Amniotic epithelial cell (primary cell): Measurements from ENCODE around the gene PLA2G2E.

Experiments
- DNase-seq: peaks from one replicate; pipeline ENCODE4 v3.0.0-alpha.2; 2010; ENCODE audit warnings: low read depth

Gene PLA2G2E

GRCh38 chr1:19923137-19923952, at the start of gene PLA2G2E:
Gene PLA2G2E (minus strand): TSS chr1:19923617. CDS start chr1:19923559, 58 bp downstream.
- no peak for DNase-seq

- DNase-seq, result no peak
Measured at GRCh38 chr1:19971664-19972063, 48.2 kb upstream of the PLA2G2E start.

- no peak for DNase-seq
Measured at GRCh38 chr1:19969898-19970660, 46.7 kb upstream of the PLA2G2E start.

- DNase-seq, result no peak
Measured at GRCh38 chr1:19967808-19968207, 44.4 kb upstream of the PLA2G2E start.

DNA sequence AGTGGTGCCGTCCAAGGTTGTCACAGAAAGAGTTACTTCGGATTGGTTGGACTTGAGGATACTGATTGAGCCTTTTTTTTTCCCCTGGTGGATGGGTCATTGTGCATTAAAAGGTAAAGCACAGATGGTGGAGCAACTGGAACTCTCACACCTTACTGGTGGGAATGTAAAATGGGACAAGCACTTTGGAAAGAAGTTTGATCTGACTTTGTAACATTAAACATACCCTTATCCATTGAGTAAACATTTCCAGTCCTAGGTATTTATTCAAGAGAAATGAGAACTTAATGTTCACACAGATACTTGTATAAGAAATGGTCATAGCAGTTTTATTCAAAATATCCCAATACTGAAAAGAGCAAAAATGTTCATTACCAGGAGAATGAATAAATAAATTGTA, 41.1 kb upstream of the PLA2G2E start:
- no peak for DNase-seq

- no peak for DNase-seq
Measured at GRCh38 chr1:19963636-19964035, 40.2 kb upstream of the PLA2G2E start.

GRCh38 chr1:19960591-19960990, 37.2 kb upstream of the PLA2G2E start:
- no peak for DNase-seq

GRCh38 chr1:19957779-19958178, 34.4 kb upstream of the PLA2G2E start:
- no peak for DNase-seq

DNA sequence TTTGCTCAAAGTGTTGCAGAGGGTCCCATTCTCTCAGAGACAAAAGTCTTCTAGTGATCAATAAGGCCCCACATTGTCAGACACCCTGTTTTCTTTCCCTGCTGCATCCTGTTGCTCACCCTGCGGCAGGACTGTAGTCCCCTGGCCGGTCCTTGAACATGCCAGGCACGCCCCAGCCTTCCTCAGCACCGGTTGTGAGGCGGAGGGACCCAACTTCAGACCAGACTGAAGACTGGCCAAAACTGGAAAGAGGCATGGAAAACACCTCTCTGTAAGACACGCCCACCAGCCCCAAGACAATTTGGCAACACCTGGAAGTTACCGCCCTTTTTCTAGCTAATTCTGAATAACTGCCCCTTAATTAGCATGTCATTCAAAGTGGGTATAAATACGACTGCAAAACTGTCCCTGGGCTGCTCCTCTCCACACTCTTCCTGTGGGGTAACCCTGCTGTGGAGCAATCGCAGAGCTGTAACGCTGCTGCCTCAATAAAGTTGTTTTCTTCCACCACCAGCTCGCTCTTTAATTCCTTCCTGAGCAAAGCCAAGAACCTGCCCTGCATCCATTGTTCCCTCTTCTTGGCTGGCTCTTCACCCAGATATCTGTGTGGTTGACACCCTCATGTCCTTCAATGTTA, 32.2 kb upstream of the PLA2G2E start:
- DNase-seq, result no peak

- DNase-seq, result no peak
Measured at GRCh38 chr1:19954059-19954458, 30.6 kb upstream of the PLA2G2E start.

DNA sequence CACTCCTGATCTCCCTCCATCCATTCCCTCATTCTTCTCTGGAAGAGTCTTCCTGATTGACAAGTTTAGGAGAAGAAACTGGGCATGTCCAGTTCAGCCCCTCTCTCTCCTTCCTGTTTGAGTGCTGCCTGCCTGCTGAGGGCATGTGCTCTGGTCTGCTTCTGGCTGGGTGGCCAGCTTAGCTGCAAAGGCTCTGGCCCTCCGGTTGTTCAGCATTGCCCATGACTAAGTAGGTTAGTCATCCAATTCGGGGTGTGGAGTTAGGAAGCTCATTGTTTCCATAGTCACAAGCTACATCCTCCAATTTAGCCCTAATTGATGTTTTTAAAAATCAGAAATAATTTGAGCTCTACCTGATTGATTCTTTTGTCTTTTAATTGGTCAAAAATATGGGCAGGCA, 25.6 kb upstream of the PLA2G2E start:
- DNase-seq, result peak; percentile 77

DNA sequence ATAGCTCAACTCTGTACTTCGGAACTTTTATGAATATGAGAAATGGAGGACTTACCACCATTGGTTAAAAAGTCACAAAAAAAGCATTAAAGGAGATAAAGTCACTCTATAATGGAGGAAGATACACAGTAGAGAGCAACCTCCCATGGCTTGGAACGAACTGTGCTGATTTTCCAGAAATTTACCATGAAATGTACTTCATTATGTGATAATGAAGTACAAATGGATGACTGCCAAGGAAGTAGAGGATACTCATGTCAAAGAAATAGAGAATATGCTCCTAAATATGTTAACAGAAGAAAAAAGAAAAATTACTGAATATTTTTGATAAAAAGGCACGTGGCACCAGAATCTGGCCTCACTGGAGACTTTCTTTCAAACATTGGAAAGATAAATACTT, 23.6 kb upstream of the PLA2G2E start:
- DNase-seq, result no peak

DNA sequence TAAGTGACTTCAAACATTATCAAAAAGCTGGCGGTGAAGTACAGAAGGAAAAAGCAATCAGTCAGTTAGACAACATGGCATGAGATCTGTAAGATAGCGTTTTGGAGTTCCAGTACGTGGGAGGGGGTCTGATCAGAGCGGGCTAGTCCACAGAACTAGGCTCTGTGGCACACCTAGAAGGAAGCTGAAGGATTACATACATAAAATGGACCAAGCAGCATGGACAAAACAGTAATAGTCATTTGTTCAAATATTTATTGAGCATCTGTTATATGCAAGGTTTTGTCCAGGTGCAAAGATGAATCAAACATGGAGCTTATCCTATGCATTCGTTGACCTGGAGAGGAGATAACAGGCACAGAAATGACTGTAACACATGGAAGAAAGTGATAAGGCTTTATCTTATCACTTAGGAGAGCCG, 22.9 kb upstream of the PLA2G2E start:
- DNase-seq, result no peak

DNA sequence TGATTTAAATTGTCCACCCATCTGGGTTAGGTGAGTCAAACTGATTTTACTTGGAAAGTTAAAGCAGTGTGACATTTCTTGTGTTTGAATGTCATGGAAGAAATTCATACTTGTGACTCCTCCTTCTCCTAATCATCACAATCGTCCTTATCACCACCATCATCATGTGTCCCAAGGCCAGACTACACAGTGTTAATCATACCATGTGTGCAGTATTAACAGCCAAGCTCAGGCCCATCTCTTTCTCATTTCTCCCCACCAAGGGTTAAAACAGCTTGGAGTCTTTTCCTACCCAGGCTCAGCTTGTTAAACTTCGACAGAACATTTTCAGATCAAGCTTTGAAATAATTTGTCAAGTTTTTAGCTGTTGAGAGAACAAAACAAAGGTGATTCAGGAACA, 22.5 kb upstream of the PLA2G2E start:
- no peak for DNase-seq

DNA sequence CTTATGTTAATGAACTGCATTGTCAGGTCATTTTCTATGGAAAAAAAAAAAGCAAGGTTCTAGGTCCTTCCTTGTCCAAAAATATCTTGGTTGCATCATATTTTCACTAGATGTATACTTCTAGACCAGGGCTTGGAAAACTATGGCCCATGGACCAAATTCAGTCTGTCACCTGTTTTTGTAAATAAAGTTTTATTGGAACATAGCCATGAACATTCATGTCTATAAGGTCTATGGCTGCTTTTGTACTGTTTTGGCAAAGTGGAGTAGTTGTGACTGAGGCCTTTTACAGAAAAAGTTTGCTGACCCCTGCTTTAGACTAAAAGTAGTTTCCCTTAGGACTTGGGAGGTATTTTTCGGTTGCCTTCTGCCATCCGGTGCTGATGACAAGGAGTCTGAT, 19.2 kb upstream of the PLA2G2E start:
- DNase-seq, result no peak

- peak; percentile 87 for DNase-seq
Measured at GRCh38 chr1:19942088-19942487, 18.7 kb upstream of the PLA2G2E start.

DNA sequence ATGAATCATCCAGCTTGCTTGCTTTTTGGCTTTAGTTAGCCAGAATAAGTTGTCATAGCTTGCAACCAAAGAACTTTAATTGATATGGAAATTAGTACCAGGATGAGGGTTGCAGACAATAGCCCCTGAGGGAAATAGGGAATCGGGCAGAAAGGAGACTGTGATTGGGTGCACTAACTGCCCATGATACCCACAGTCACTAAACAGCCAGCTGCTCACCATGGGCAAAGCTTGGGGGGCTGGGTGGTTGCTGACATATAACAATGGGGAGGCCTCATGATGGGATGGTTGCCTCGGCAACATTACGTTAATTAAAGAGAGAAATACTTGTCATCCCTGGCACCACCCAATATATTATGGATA, 17.8 kb upstream of the PLA2G2E start:
- DNase-seq, result no peak

DNA sequence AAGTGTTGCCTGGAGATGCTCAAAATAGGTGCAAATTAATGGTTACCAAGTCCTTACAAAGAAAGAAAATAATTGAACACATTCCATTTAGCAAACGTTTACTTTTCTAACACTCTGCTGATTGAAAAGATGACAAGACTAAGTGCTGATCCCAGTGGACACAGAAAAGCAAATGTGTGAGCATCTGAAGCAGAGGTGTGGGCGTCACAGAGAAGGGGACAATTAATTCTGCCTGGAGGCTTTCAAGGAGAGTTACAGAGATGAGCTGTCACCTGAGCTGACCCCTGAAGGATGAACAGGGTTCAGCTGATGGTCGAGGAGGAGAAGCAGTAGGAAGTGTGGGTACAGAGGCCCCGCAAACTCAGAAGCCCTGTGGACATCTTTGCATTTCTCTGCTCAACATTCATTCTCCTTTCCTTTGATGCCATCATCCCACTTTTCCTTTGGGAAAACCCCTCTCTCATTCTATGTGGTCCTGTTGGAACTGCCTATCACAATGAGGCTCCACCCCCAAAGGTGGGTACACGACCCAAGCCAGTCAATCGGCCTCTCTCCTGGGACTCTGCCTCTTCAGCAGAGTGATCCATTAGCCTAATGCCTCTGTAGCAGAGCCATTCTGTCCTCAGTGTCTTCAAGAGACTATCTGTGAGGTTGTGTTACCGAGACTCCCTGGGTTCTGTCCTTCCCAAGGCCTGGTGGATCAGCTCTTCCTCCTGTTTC, 17.2 kb upstream of the PLA2G2E start:
- DNase-seq, result no peak

- DNase-seq, result peak; percentile 6
Measured at GRCh38 chr1:19938472-19938871, 15.1 kb upstream of the PLA2G2E start.

DNA sequence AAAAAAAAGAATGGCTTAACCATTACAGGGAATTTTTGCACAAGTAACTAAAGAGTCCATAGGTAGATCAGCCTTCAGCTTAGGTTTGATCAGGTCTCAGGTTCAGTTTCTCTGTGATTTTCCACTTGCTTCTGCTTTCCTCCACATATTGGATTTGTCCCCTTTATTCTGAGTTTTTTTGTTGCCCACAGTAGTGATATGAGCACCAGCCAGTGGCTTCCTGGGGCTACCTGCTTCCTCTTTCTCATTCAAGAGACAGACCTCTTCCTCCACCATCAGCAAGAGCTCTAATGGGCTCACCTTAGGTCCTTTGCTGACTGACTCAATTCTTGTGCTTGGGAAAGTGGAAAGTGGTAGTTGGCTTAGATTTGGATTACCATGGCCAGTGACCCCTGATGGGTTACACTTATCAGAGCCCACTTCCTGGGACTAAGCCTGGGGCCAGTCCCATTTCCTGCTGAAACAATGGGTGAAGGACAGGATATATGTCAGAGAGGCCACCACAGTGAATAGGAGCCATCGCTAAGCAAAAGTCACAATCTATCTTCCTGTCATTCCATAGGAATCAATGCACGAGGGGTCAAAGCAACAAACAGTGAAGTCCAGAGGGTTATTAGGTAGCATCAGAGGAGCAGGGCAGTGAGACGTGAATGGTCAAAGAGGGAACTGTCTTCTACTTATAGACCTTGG, 12.8 kb upstream of the PLA2G2E start:
- no peak for DNase-seq

DNA sequence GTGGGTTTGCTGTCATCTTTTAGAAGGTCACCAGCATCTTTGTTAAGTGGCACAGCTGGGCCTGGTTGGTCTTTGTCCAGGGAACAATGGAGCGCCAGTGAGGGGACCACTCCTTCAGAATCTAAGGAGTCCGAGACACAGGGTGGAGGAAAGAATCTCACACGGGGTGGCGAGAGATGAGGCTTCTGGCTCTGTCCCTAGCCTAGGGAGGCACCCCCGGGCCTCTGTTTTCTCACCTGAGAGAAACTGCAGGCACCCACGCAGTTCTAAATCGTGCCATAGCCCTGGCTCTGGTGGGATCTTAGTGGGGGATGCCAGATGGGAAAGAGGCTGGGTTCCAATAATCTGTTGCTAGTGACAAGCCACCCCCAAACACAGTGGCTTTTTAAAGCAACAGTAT, 10.9 kb upstream of the PLA2G2E start:
- DNase-seq, result no peak

- no peak for DNase-seq
Measured at GRCh38 chr1:19932866-19933265, 9.4 kb upstream of the PLA2G2E start.
